ENCODE results near the gene LAMC2.

DNA sequence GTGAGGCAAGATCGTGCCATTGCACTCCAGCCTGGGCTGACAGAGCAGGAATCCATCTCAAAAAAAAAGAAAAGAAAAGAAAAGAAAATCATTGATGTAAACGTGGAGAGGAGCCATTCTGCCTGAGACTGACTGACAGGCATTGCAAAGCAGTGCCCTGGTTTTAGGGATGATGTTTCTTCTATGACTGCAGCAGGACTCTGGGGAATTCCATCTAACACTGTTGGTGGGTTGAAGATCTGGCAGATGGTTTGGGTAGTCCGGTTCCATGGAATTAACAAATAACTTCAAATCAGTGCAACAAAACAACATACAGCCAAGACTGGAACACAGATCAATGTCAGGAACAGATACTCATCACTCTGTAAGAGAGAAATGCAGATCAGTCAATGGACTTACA lies 17.8 kb upstream of the LAMC2 start:
- no peak for TF ChIP-seq POLR2AphosphoS5 (IDR thresholded peaks at IDR 0.05; ENCODE audit: insufficient read depth in 1 of 2, low read depth in 1 of 2)
- TF ChIP-seq, protein P1, sequence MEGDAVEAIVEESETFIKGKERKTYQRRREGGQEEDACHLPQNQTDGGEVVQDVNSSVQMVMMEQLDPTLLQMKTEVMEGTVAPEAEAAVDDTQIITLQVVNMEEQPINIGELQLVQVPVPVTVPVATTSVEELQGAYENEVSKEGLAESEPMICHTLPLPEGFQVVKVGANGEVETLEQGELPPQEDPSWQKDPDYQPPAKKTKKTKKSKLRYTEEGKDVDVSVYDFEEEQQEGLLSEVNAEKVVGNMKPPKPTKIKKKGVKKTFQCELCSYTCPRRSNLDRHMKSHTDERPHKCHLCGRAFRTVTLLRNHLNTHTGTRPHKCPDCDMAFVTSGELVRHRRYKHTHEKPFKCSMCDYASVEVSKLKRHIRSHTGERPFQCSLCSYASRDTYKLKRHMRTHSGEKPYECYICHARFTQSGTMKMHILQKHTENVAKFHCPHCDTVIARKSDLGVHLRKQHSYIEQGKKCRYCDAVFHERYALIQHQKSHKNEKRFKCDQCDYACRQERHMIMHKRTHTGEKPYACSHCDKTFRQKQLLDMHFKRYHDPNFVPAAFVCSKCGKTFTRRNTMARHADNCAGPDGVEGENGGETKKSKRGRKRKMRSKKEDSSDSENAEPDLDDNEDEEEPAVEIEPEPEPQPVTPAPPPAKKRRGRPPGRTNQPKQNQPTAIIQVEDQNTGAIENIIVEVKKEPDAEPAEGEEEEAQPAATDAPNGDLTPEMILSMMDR (IDR thresholded peaks at IDR 0.05), result no peak

Measured in vagina (tissue), 2 donors.